Left cardiac atrium (tissue), 4 donors: Measurements from ENCODE around the gene CALML6. TPM values are rescaled to one million over a fixed set of nuclear protein-coding genes. Genes with fewer than 3 reads are reported as not detected.
"Not testable (repeated sequence)": the region's sequence is repeated elsewhere in the genome, so short reads cannot be mapped to it uniquely, and the experiment has no call there.

Experiments used
- ATAC-seq, 2 donors: fragments of 200-7000 bp; cut with Tn5 transposase; one replicate each; pipeline ENCODE4 v1.9.1; 2020; ENCODE audit warnings: mild to moderate bottlenecking in 2 of 2, moderate library complexity in 2 of 2
- DNase-seq: peaks from one replicate; pipeline ENCODE4 v3.0.0-alpha.2; 2020
- intact Hi-C, 2 donors: fragments of 100-400 bp; cut with DNase I; formaldehyde crosslinking; loops; one replicate each; pipeline versions ENCODE4 v1.14.1 to v1.15.1; 2022 to 2023
- long read RNA-seq: library from polyadenylated mRNA; unstranded; transcript quantifications from one replicate; pipeline ENCODE4 v2.0.0, GENCODE V29; 2021
- total RNA-seq, 2 donors: library from RNA; stranded (reverse); fragmentation: NEBNext Ultra II Directional; extraction: Animal tissue kit (Norgen Biotek cat#: 25700); gene quantifications; one replicate each; pipeline ENCODE4 v1.2.1, GENCODE V29; 2021
- donor health status: DM: no; HTN: yes; CAD: no.
- donor health status: DM: no; HTN: yes; CAD: no; lungs with severe emphysema.
- donor health status: DM: yes; HTN: yes; CAD: no.
- donor health status: Dilated cardiomyopathy.

The CALML6 gene
- under 1 TPM in 1 of 2 donors, not detected in 1; 0.21 TPM for total RNA-seq
- long read RNA-seq, result 0 reads

- no peak for ATAC-seq
- intact Hi-C loops, result no loop called here
- DNase-seq, result no peak
Observed at GRCh38 chr1:1914971-1915692, at the start of gene CALML6. Gene CALML6, plus strand, starts transcription at chr1:1915260. Its CDS starts 21 bp downstream, at chr1:1915281.

- intact Hi-C loops, result no loop called here
- DNase-seq (no peak), ATAC-seq (no peak)
Observed at GRCh38 chr1:1867164-1867563, 47.9 kb upstream of the CALML6 start.

GRCh38 chr1:1869469-1869868 lies 45.6 kb upstream of the CALML6 start:
- intact Hi-C loops, result no loop called here
- no peak for ATAC-seq
- DNase-seq, result no peak

- intact Hi-C loops, result no loop called here
- DNase-seq (no peak), ATAC-seq (peak in 1 of 2 donors; percentile 4)
Observed at GRCh38 chr1:1872329-1872994, 42.6 kb upstream of the CALML6 start.

GRCh38 chr1:1873186-1873585 lies 41.9 kb upstream of the CALML6 start:
- ATAC-seq (peak; percentile 89 to 94), DNase-seq (peak; percentile 66)
- intact Hi-C loops, result no loop called here

- ATAC-seq (no peak), DNase-seq (no peak)
- intact Hi-C loops, result no loop called here
Observed at GRCh38 chr1:1874901-1875300, 40.2 kb upstream of the CALML6 start.

- intact Hi-C loops, result no loop called here
- ATAC-seq (no peak), DNase-seq (no peak)
Observed at GRCh38 chr1:1875932-1876331, 39.1 kb upstream of the CALML6 start.

- DNase-seq, result no peak
- ATAC-seq, result peak in 1 of 2 donors; percentile 14
- intact Hi-C loops, result no loop called here
Observed at GRCh38 chr1:1876335-1876930, 38.6 kb upstream of the CALML6 start.

- ATAC-seq, result no peak
- intact Hi-C loops, result no loop called here
- DNase-seq, result no peak
Observed at GRCh38 chr1:1877865-1878436, 37.1 kb upstream of the CALML6 start.

- no peak for DNase-seq
- ATAC-seq, result no peak
- intact Hi-C loops, result loop anchor here (5.0 to 10.0 kb wide), 2 partner anchors 38 to 45 kb away; no protein-coding TSS in a partner anchor
Observed at GRCh38 chr1:1879942-1880341, 35.1 kb upstream of the CALML6 start.

- no peak for ATAC-seq
Observed at GRCh38 chr1:1880617-1881312, 34.3 kb upstream of the CALML6 start.

GRCh38 chr1:1881727-1882126 lies 33.3 kb upstream of the CALML6 start:
- no peak for DNase-seq
- ATAC-seq, result peak in 1 of 2 donors; percentile 38
- intact Hi-C loops, result loop anchor here (5.0 to 10.0 kb wide), 2 partner anchors 39 to 47 kb away; no protein-coding TSS in a partner anchor

More at GRCh38 chr1:1880617-1881312, 34.3 kb upstream of the CALML6 start:
- DNase-seq, result no peak
- intact Hi-C loops, result loop anchor here (5.0 to 10.0 kb wide), 2 partner anchors 38 to 46 kb away; no protein-coding TSS in a partner anchor

- intact Hi-C loops, result loop anchor here (5.0 to 10.0 kb wide), 2 partner anchors 41 to 48 kb away; no protein-coding TSS in a partner anchor
- ATAC-seq (peak; percentile 12 to 29), DNase-seq (no peak)
Observed at GRCh38 chr1:1883092-1883873, 31.8 kb upstream of the CALML6 start.

- DNase-seq, ATAC-seq: not testable (repeated sequence)
- intact Hi-C loops, result loop anchor here (5.0 to 10.0 kb wide), 2 partner anchors 42 to 49 kb away; no protein-coding TSS in a partner anchor
Observed at GRCh38 chr1:1883890-1884289, 31.2 kb upstream of the CALML6 start.

- DNase-seq, result no peak
- intact Hi-C loops, result loop anchor here in 1 of 2 donors (10.0 kb wide), 1 partner anchor 54 kb away; no protein-coding TSS in a partner anchor
- no peak for ATAC-seq
Observed at GRCh38 chr1:1889090-1889750, 25.8 kb upstream of the CALML6 start.

GRCh38 chr1:1889847-1890505 lies 25.1 kb upstream of the CALML6 start:
- ATAC-seq, result peak; percentile 10 to 18

More at GRCh38 chr1:1889847-1890505, 25.1 kb upstream of the CALML6 start:
- intact Hi-C loops, result loop anchor here in 1 of 2 donors (10.0 kb wide), 1 partner anchor 55 kb away; no protein-coding TSS in a partner anchor
- DNase-seq, result peak; percentile 71
